Neutrophil (primary cell): Measurements from ENCODE around the gene PCLO.
"Not testable (repeated sequence)": the region's sequence is repeated elsewhere in the genome, so short reads cannot be mapped to it uniquely, and the experiment has no call there.

ENCODE experiments used
- H3K27ac ChIP-seq: fragments of 200-600 bp; sonication (generic); 2 replicates; pipeline ENCODE4 v1.5.1; 2016; ENCODE audit warnings: mild to moderate bottlenecking, moderate library complexity
- H3K27me3 ChIP-seq: fragments of 200-600 bp; sonication (generic); 2 replicates; pipeline ENCODE4 v1.6.0; 2016; ENCODE audit warnings: mild to moderate bottlenecking
- H3K36me3 ChIP-seq: fragments of 200-600 bp; sonication (generic); 2 replicates; pipeline ENCODE4 v1.5.1; 2017
- H3K4me1 ChIP-seq, 2 experiments: fragments of 200-600 bp in 1 of 2; sonication (generic) in 1 of 2; 1 replicate in 1 of 2; 2 replicates in 1 of 2; pipeline versions ENCODE4 v1.5.1 to v1.6.1; 2013 to 2016; ENCODE audit warnings: low read depth in 1 of 2, low read length in 1 of 2, mild to moderate bottlenecking in 1 of 2, moderate library complexity in 1 of 2; ENCODE audit not compliant: control insufficient read depth in 1 of 2, insufficient read depth in 1 of 2
- H3K4me3 ChIP-seq, 2 experiments: fragments of 200-600 bp in 1 of 2; sonication (generic) in 1 of 2; 1 replicate in 1 of 2; 2 replicates in 1 of 2; pipeline ENCODE4 v1.5.1; 2013 to 2016; ENCODE audit warnings: low read depth in 1 of 2, low read length in 1 of 2, mild to moderate bottlenecking in 1 of 2, moderate library complexity in 1 of 2
- H3K9me3 ChIP-seq: fragments of 200-600 bp; sonication (generic); 2 replicates; pipeline ENCODE4 v1.5.1; 2016
- TF ChIP-seq, protein P1 (sequence below): fragments of 200-600 bp; sonication (generic); IDR thresholded peaks from 2 replicates; pipeline ENCODE4 v1.5.1; 2016; ENCODE audit warnings: antibody characterized with exemption

PCLO gene

DNA sequence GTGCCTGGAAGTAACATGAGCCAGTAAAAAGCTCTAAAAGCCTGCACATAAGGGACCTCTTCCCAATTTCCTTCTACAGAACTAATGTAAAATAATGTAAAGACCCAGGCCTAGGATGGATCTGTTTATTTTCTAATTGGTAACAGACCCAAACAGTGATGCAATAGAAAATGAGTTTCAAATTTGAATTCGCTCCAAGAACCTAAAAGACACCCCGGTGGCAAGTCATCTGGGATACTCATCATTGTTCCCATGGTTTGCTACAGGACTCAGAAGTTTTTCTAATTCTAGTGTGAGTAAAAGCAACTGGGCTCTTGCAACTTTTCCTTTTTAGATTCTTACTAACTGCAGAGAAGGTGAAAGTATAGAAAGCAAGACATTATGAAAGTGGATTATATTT is 447.8 kb downstream of the PCLO start:
- Histone ChIP-seq H3K36me3 (no peaks in the 10 kb centered on the region), H3K27ac (no peak overlapping the region), H3K9me3 (no peaks in the 10 kb centered on the region), H3K27me3 (no peaks in the 10 kb centered on the region), H3K4me1 (no peaks in the 10 kb centered on the region), H3K4me3 (no peak overlapping the region)
- TF ChIP-seq, protein P1, sequence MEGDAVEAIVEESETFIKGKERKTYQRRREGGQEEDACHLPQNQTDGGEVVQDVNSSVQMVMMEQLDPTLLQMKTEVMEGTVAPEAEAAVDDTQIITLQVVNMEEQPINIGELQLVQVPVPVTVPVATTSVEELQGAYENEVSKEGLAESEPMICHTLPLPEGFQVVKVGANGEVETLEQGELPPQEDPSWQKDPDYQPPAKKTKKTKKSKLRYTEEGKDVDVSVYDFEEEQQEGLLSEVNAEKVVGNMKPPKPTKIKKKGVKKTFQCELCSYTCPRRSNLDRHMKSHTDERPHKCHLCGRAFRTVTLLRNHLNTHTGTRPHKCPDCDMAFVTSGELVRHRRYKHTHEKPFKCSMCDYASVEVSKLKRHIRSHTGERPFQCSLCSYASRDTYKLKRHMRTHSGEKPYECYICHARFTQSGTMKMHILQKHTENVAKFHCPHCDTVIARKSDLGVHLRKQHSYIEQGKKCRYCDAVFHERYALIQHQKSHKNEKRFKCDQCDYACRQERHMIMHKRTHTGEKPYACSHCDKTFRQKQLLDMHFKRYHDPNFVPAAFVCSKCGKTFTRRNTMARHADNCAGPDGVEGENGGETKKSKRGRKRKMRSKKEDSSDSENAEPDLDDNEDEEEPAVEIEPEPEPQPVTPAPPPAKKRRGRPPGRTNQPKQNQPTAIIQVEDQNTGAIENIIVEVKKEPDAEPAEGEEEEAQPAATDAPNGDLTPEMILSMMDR: no peak

DNA sequence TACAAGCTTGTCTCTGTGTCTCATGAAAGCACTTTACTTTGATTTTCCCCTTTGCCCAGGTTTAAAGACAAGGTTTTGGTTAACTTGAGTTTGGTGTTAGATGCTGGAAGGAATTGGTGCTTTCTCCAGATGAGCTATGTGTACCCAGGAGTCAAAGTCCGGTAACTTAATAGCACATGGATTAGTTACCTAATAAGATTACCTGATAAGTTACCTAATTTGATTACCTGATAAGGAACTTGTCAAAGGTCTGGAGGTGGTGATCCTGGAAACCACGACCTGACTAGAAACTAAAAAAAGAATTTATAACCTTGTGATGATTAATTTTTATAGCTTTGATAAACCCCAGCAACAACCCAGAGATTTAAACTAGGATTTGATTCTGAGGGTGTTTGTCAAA is 449.2 kb downstream of the PCLO start:
- Histone ChIP-seq H3K27ac (no peak overlapping the region), H3K4me3 (no peak overlapping the region), H3K36me3 (no peaks in the 10 kb centered on the region), H3K9me3 (no peaks in the 10 kb centered on the region), H3K4me1 (no peaks in the 10 kb centered on the region), H3K27me3 (no peaks in the 10 kb centered on the region)
- TF ChIP-seq, protein P1: no peak

DNA sequence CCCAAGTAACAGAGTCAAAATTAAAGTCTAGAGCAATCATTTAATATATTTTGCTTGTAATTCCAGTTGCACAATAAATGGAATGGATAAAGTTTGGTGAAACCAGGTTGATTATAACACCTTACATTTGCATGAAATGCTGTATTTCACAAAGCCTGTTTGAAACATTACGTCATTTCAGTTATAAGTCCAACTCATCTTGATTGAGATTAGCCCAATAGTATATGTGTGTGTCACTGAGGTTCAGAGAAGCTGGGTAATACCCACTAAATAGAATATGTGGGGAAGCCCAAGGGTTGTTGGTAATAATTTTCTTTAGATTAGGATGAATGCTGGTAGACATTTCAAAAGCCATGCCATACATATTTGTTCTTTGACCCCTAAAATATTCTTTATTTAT is 456.3 kb downstream of the PCLO start:
- H3K27me3 ChIP-seq, H3K36me3 ChIP-seq, H3K4me3 ChIP-seq, H3K9me3 ChIP-seq, H3K27ac ChIP-seq, H3K4me1 ChIP-seq: not testable (repeated sequence)

DNA sequence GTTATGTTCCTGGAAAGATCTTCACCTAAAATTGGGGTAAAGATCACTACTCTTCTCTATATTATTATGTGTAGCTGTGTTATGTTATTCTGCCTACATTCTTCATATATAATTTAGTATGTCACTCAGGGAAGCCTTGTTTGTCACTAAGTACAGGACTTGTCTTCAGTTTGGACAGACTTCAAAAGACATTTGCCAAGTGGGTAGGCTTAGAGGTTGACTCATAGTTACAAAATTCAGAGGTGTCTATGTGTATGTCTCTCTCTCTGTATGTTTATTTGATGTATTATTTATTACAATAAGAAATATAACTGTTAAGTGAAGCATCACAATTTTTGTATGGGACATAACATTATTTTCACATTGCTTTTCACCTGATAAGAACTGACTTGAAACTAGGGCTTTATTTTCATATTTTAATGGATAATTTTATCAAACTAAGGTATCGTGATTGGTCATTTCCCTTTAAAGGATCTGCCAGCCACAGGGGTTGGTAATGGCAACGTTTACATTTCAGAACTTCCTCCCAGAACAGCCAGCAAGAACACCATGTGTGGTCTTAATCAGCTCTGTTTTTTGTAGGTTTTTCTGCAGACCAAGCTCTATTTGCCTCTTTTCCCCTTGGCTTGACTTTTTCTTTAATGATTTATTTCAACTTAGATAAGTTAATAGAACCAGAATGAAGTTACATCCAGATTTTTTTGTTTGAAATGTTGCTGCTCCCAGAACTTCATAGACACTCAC is 457.0 kb downstream of the PCLO start:
- Histone ChIP-seq H3K4me3 (no peak overlapping the region), H3K36me3 (no peaks in the 10 kb centered on the region), H3K27ac (no peak overlapping the region), H3K9me3 (no peaks in the 10 kb centered on the region), H3K4me1 (no peaks in the 10 kb centered on the region), H3K27me3 (no peaks in the 10 kb centered on the region)
- TF ChIP-seq, protein P1: no peak

DNA sequence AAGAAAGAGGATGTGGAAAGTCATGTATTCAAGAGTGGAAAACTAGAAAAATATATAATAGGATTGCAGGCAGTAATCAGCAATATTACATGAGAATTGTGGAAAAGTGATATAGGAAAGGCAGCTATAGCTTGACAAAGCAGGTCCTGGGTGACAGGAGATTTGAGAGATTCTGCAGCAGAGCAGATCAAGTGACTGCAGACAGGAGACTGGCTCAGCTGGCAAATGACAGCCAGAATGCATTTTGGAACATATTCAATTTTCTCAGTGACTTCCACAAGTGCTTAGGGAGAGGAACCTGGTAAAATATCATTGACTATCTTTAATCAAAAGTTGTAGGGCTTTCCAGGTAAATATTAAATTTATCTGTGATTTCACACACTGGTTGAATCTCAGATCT is 458.6 kb downstream of the PCLO start:
- Histone ChIP-seq H3K27me3 (no peaks in the 10 kb centered on the region), H3K4me3 (no peak overlapping the region), H3K36me3 (no peaks in the 10 kb centered on the region), H3K27ac (no peak overlapping the region), H3K4me1 (no peaks in the 10 kb centered on the region), H3K9me3 (no peaks in the 10 kb centered on the region)
- TF ChIP-seq, protein P1: no peak
